ENCODE data around the gene CSPG4. TPM values are rescaled to one million over a fixed set of nuclear protein-coding genes. Genes with fewer than 3 reads are reported as not detected.

CSPG4 gene
- total and polyA plus RNA-seq, 2 of the 4 experiments (the other 2 are of a cell fraction): 12.4 to 28.4 TPM

DNA sequence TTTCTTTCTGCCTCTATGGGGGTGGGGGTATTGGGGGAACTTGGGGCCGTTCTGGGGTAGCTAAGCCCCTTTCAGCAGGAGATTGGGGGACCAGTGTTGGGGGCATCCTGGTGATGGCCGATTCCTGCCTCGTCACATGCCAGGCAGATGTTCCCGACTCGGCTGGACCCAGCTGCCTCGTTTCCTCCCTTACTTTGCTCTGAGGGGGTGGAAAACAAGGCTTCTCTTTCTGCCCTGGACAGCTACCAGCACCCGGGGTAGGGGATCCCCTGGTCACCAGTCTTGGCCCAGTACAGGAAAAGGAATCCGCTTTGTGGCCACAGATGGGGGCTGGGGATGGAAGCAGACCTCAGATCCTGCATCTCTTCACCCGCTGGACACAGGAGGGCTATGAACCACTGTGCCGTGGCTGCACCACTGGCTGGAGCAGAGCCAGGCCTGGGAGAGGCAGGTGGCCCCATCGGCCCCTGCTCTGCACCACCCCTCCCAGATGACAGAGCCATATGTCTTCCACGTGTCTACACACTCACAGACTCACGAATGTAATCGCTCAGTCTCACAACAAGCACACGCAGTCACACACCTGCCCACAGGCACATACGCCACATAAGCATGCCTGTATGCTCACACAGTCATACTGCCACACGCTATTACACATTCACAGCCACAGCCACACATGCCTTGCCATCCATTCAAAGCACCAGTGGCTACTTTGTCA, 52.6 kb downstream of the CSPG4 start:
- Histone ChIP-seq H3K56ac (ENCODE audit: extremely low read depth, insufficient read depth, low read length) (no peak overlapping the region), H3K27ac (ENCODE audit: insufficient read depth, low read length) (peak overlapping the region; percentile 86), H4K91ac (ENCODE audit: insufficient read depth, low read depth, low read length) (peak overlapping the region; percentile 49; the same call in 1 of the 2 replicates), H4K5ac (ENCODE audit: low read depth, low read length) (peak overlapping the region; percentile 45), H2BK5ac (ENCODE audit: low read depth, low read length, poor library complexity, severe bottlenecking) (peak overlapping the region; percentile 95), H3K9me1 (ENCODE audit: insufficient read depth, low read length) (peaks cover 31% of the 10 kb centered on the region), H3K4me2 (ENCODE audit: low read depth, low read length) (no peak overlapping the region), H2AK9ac (replicated peaks; ENCODE audit: low read depth, low read length, poor library complexity) (no peak overlapping the region), H3K23ac (ENCODE audit: low read depth, low read length) (no peak overlapping the region), H2BK15ac (ENCODE audit: low read depth, low read length) (peak overlapping the region; percentile 1; the same call in 1 of the 3 replicates), H3K36me3 (ENCODE audit: control insufficient read depth, insufficient read depth, low read length) (peaks cover 43% of the 10 kb centered on the region), H2BK20ac (ENCODE audit: low read depth, low read length) (no peak overlapping the region), H3K14ac (replicated peaks; ENCODE audit: low read depth, low read length) (peak overlapping the region; percentile 79), H2AK5ac (ENCODE audit: low read depth, low read length) (peak overlapping the region; percentile 78), H3K4ac (ENCODE audit: low read depth, low read length) (peak overlapping the region; percentile 77), H4K8ac (ENCODE audit: low read depth in 2 of 2, low read length in 2 of 2) (peak overlapping the region; percentile 10 to 59; a peak in 2 of 4 replicates), H3K79me1 (ENCODE audit: low read depth in 1 of 2, low read length in 2 of 2) (peaks cover 22 to 92% of the 10 kb centered on the region in 2 experiments), H3K18ac (ENCODE audit: low read depth, low read length) (peak overlapping the region; percentile 15; the same call in 1 of the 2 replicates), H2BK120ac (ENCODE audit: low read depth, low read length) (peak overlapping the region; percentile 40), H3K9me3 (ENCODE audit: control insufficient read depth, insufficient read depth, low read length) (no peaks in the 10 kb centered on the region), H3K4me3 (ENCODE audit: insufficient read depth, low read depth, low read length) (no peak overlapping the region), H4K20me1 (ENCODE audit: insufficient read depth, low read length) (peaks cover 42% of the 10 kb centered on the region), H3K27me3 (ENCODE audit: control insufficient read depth, insufficient read depth, low read length) (no peaks in the 10 kb centered on the region), H3K9ac (ENCODE audit: low read depth, low read length) (peak overlapping the region; percentile 50), H3K4me1 (ENCODE audit: control insufficient read depth, insufficient read depth, low read length) (peaks cover 21% of the 10 kb centered on the region), H2AFZ (replicated peaks; ENCODE audit: low read length, poor library complexity) (peak overlapping the region; percentile 0)
- BruUV-seq (replicated peaks): no TSS peak
- ATAC-seq (ENCODE audit: low read depth) (no peak), DNase-seq (no peak)
- dilution Hi-C loops (cut with HindIII; ENCODE audit: low sequenced_read_pairs, unreplicated experiment) (no loop called here), in situ Hi-C loops (cut with MboI; ENCODE audit: low sequenced_read_pairs) (loop anchor here (10.0 kb wide), 1 partner anchor 65 kb away; a partner anchor contains a TSS), intact Hi-C loops (cut with micrococcal nuclease) (loop anchor here (2.0 kb wide), 1 partner anchor 21 kb away; no protein-coding TSS in a partner anchor)
- TF ChIP-seq RFX5 (IDR thresholded peaks at IDR 0.05; ENCODE audit: low read depth, low read length): no peak
- TF ChIP-seq, protein P1, sequence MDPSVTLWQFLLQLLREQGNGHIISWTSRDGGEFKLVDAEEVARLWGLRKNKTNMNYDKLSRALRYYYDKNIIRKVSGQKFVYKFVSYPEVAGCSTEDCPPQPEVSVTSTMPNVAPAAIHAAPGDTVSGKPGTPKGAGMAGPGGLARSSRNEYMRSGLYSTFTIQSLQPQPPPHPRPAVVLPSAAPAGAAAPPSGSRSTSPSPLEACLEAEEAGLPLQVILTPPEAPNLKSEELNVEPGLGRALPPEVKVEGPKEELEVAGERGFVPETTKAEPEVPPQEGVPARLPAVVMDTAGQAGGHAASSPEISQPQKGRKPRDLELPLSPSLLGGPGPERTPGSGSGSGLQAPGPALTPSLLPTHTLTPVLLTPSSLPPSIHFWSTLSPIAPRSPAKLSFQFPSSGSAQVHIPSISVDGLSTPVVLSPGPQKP (IDR thresholded peaks at IDR 0.05; ENCODE audit: borderline replicate concordance, low read depth, low read length): no peak
- TF ChIP-seq, protein P2, sequence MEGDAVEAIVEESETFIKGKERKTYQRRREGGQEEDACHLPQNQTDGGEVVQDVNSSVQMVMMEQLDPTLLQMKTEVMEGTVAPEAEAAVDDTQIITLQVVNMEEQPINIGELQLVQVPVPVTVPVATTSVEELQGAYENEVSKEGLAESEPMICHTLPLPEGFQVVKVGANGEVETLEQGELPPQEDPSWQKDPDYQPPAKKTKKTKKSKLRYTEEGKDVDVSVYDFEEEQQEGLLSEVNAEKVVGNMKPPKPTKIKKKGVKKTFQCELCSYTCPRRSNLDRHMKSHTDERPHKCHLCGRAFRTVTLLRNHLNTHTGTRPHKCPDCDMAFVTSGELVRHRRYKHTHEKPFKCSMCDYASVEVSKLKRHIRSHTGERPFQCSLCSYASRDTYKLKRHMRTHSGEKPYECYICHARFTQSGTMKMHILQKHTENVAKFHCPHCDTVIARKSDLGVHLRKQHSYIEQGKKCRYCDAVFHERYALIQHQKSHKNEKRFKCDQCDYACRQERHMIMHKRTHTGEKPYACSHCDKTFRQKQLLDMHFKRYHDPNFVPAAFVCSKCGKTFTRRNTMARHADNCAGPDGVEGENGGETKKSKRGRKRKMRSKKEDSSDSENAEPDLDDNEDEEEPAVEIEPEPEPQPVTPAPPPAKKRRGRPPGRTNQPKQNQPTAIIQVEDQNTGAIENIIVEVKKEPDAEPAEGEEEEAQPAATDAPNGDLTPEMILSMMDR (conservative IDR thresholded peaks at IDR 0.05; ENCODE audit: low read depth, low read length): no peak
- no peak for TF ChIP-seq MAZ (IDR thresholded peaks at IDR 0.05; ENCODE audit: borderline replicate concordance, low read depth, low read length)
- no peak for TF ChIP-seq RAD21 (IDR thresholded peaks at IDR 0.05; ENCODE audit: low read length)
- TF ChIP-seq POLR2A (IDR thresholded peaks at IDR 0.05; ENCODE audit: low read depth, low read length): no peak
- ChIA-PET POLR2A (ENCODE audit: unreplicated experiment) (no interaction called here), CTCF (no interaction called here)
- 85% methylated on average over 11 of the region's 17 CpGs; no CpG with 5 or more reads in 1 of the 2 experiments for WGBS, 2 experiments (ENCODE audit: extremely low coverage in 2 of 2, insufficient read length in 1 of 2)

Measured in IMR-90 (cell line).